22Rv1 (cell line): Measurements from ENCODE around the gene SEC22C.

Experiments used
- ZFX ChIP-seq: fragments of 450-650 bp; IDR thresholded peaks from 2 replicates; pipeline ENCODE4 v1.6.1; 2017; ENCODE audit warnings: antibody characterized with exemption, borderline replicate concordance
- TF ChIP-seq, protein P1 (sequence below): fragments of 450-650 bp; IDR thresholded peaks from 2 replicates; pipeline ENCODE4 v1.5.1; 2017; ENCODE audit warnings: mild to moderate bottlenecking

DNA sequence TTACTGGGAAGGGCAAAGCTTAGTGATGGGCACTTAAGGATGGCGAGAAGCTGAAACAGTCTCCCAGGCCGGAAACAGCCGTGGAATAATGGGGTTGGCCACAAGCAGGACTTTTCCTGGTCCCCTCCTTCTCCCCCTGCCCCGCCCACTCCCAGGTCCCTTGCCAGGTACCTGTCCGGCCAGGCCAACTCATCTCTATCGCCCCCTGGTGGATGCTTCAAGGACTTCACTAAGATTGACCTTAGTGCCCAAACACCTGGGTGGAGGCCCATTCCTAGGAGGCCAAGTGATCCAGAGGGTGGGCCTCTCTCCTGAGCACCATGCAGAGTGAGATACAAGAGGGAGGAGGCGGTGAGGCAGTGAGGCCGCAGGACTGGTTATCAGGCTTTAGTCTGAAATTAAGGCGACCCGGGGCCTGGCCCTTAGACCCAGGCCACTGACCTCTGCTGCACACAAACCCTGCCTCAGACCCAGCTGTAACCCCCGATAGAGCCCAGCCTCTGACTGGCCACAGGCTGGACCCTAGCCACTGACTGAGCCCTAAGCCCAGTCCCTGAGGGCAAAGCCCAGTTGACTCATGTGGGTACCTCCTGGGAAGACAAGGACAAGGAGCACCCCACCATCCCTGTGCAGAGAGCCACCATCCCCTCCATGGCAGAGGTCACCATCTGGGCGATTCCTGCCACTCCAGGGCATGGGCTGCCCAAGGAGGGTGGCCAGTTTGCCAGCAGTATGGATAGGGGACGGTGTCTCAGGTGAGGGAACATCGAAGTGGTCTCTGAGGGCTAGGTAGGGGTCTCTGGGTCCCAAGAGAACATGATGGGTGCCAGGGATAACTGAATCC, 41.7 kb downstream of the SEC22C start:
- TF ChIP-seq, protein P1, sequence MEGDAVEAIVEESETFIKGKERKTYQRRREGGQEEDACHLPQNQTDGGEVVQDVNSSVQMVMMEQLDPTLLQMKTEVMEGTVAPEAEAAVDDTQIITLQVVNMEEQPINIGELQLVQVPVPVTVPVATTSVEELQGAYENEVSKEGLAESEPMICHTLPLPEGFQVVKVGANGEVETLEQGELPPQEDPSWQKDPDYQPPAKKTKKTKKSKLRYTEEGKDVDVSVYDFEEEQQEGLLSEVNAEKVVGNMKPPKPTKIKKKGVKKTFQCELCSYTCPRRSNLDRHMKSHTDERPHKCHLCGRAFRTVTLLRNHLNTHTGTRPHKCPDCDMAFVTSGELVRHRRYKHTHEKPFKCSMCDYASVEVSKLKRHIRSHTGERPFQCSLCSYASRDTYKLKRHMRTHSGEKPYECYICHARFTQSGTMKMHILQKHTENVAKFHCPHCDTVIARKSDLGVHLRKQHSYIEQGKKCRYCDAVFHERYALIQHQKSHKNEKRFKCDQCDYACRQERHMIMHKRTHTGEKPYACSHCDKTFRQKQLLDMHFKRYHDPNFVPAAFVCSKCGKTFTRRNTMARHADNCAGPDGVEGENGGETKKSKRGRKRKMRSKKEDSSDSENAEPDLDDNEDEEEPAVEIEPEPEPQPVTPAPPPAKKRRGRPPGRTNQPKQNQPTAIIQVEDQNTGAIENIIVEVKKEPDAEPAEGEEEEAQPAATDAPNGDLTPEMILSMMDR, result peak; percentile 91
- TF ChIP-seq ZFX, result no peak
